ENCODE data around the gene FRMD8. TPM values are rescaled to one million over a fixed set of nuclear protein-coding genes. Genes with fewer than 3 reads are reported as not detected.

The FRMD8 gene
- total RNA-seq, 1 experiment from 2014 or later = 68.3 TPM

- Histone ChIP-seq H3K9me2 (replicated peaks; ENCODE audit: low read length) (no peaks in the 10 kb centered on the region), H3K27ac (ENCODE audit: low read length) (no peak overlapping the region), H3K9ac (ENCODE audit: low read length) (no peak overlapping the region), H3K4me1 (ENCODE audit: insufficient read depth, low read length) (peaks cover 17% of the 10 kb centered on the region), H2AFZ (ENCODE audit: low read length) (no peak overlapping the region), H3K4me3 (ENCODE audit: low read length) (no peak overlapping the region), H3K79me2 (ENCODE audit: low read length) (no peaks in the 10 kb centered on the region), H3K27me3 (ENCODE audit: low read length) (no peaks in the 10 kb centered on the region), H3K4me2 (ENCODE audit: low read length) (no peak overlapping the region), H3K36me3 (ENCODE audit: low read depth, low read length) (no peaks in the 10 kb centered on the region), H4K20me1 (ENCODE audit: low read length) (no peaks in the 10 kb centered on the region), H3K9me3 (ENCODE audit: low read length) (no peaks in the 10 kb centered on the region), H3F3A (ENCODE audit: low read length, unreplicated experiment) (no peaks in the 10 kb centered on the region)
- intact Hi-C loops (cut with micrococcal nuclease) = no loop called here
- ChIA-PET POLR2A (ENCODE audit: unreplicated experiment) (no interaction called here), CTCF (no interaction called here)
- BruUV-seq (replicated peaks) = no TSS peak
- TF ChIP-seq EZH2phosphoT487 (IDR thresholded peaks at IDR 0.05; ENCODE audit: borderline replicate concordance, low read length) = no peak
- no peak for TF ChIP-seq EZH2 (IDR thresholded peaks at IDR 0.05; ENCODE audit: low read length, unreplicated experiment)
- TF ChIP-seq CTCF (conservative IDR thresholded peaks at IDR 0.05; ENCODE audit: low read depth, low read length) = no peak
- ATAC-seq (no peak), DNase-seq (no peak)
These were observed 11.4 kb upstream of the FRMD8 start for GRCh38 chr11:65375012-65375411.

GRCh38 chr11:65376138-65376713 lies 10.2 kb upstream of the FRMD8 start:
- ChIA-PET CTCF (no interaction called here), POLR2A (ENCODE audit: unreplicated experiment) (no interaction called here)
- Histone ChIP-seq H3K79me2 (ENCODE audit: low read length) (no peaks in the 10 kb centered on the region), H3K9me3 (ENCODE audit: low read length) (no peaks in the 10 kb centered on the region), H3K4me2 (ENCODE audit: low read length) (no peak overlapping the region), H3K27ac (ENCODE audit: low read length) (no peak overlapping the region), H3K27me3 (ENCODE audit: low read length) (no peaks in the 10 kb centered on the region), H4K20me1 (ENCODE audit: low read length) (no peaks in the 10 kb centered on the region), H3K36me3 (ENCODE audit: low read depth, low read length) (no peaks in the 10 kb centered on the region), H3K9ac (ENCODE audit: low read length) (no peak overlapping the region), H3F3A (ENCODE audit: low read length, unreplicated experiment) (no peaks in the 10 kb centered on the region), H2AFZ (ENCODE audit: low read length) (no peak overlapping the region), H3K9me2 (replicated peaks; ENCODE audit: low read length) (no peaks in the 10 kb centered on the region), H3K4me1 (ENCODE audit: insufficient read depth, low read length) (peaks cover 19% of the 10 kb centered on the region), H3K4me3 (ENCODE audit: low read length) (no peak overlapping the region)
- DNase-seq = no peak
- intact Hi-C loops (cut with micrococcal nuclease) = no loop called here
- TF ChIP-seq CTCF (conservative IDR thresholded peaks at IDR 0.05; ENCODE audit: low read depth, low read length) (no peak), EZH2 (IDR thresholded peaks at IDR 0.05; ENCODE audit: low read length, unreplicated experiment) (no peak), EZH2phosphoT487 (IDR thresholded peaks at IDR 0.05; ENCODE audit: borderline replicate concordance, low read length) (no peak)
- BruUV-seq (replicated peaks) = no TSS peak
- no peak for ATAC-seq

GRCh38 chr11:65377036-65377435 lies 9.4 kb upstream of the FRMD8 start:
- no TSS peak for BruUV-seq (replicated peaks)
- no peaks in the 10 kb centered on the region for H3F3A ChIP-seq (ENCODE audit: low read length, unreplicated experiment)
- ChIA-PET CTCF (no interaction called here), POLR2A (ENCODE audit: unreplicated experiment) (no interaction called here)
- no peak overlapping the region for H3K4me2 ChIP-seq (ENCODE audit: low read length)
- DNase-seq (no peak), ATAC-seq (no peak)
- TF ChIP-seq CTCF (conservative IDR thresholded peaks at IDR 0.05; ENCODE audit: low read depth, low read length) (no peak), EZH2 (IDR thresholded peaks at IDR 0.05; ENCODE audit: low read length, unreplicated experiment) (no peak), EZH2phosphoT487 (IDR thresholded peaks at IDR 0.05; ENCODE audit: borderline replicate concordance, low read length) (no peak)
- H3K9me3 ChIP-seq (ENCODE audit: low read length) = no peaks in the 10 kb centered on the region
- no peaks in the 10 kb centered on the region for H3K36me3 ChIP-seq (ENCODE audit: low read depth, low read length)
- no peaks in the 10 kb centered on the region for H3K27me3 ChIP-seq (ENCODE audit: low read length)
- H3K9ac ChIP-seq (ENCODE audit: low read length) = no peak overlapping the region
- intact Hi-C loops (cut with micrococcal nuclease) = no loop called here
- no peaks in the 10 kb centered on the region for H4K20me1 ChIP-seq (ENCODE audit: low read length)
- no peak overlapping the region for H2AFZ ChIP-seq (ENCODE audit: low read length)
- no peak overlapping the region for H3K4me3 ChIP-seq (ENCODE audit: low read length)
- H3K27ac ChIP-seq (ENCODE audit: low read length) = no peak overlapping the region
- no peaks in the 10 kb centered on the region for H3K79me2 ChIP-seq (ENCODE audit: low read length)
- peaks cover 19% of the 10 kb centered on the region for H3K4me1 ChIP-seq (ENCODE audit: insufficient read depth, low read length)
- no peaks in the 10 kb centered on the region for H3K9me2 ChIP-seq (replicated peaks; ENCODE audit: low read length)
